ENCODE data around the gene TRIM52. TPM values are rescaled to one million over a fixed set of nuclear protein-coding genes. Genes with fewer than 3 reads are reported as not detected.
A peak's percentile ranks its signal among the peaks of the same experiment; 100 is the strongest.

The TRIM52 gene
- total and polyA plus RNA-seq, 9 of the 15 experiments (the other 6 are each of a cell fraction or from before 2014, with no cell fraction given) = 3.3 to 21.9 (median 13.5) TPM

- TF ChIP-seq UBTF (IDR thresholded peaks at IDR 0.05; ENCODE audit: borderline replicate concordance in 1 of 2, low read depth in 2 of 2, low read length in 2 of 2) = no peak
- TF ChIP-seq KDM5B (IDR thresholded peaks at IDR 0.05; ENCODE audit: insufficient replicate concordance, low read depth, low read length) = no peak
- TF ChIP-seq POLR2AphosphoS2 (IDR thresholded peaks at IDR 0.05; ENCODE audit: low read length) = peak; percentile 86
- no peak for TF ChIP-seq ETV5 (CRISPR knock-in tag; IDR thresholded peaks at IDR 0.05; ENCODE audit: low read depth)
- no peak for TF ChIP-seq KDM1A (IDR thresholded peaks at IDR 0.05)
- no peak for TF ChIP-seq HOXB6 (CRISPR knock-in tag; IDR thresholded peaks at IDR 0.05; ENCODE audit: borderline replicate concordance)
- no peak for TF ChIP-seq ZNF76 (CRISPR knock-in tag; IDR thresholded peaks at IDR 0.05; ENCODE audit: borderline replicate concordance)
- TF ChIP-seq TAL1 (IDR thresholded peaks at IDR 0.05) = no peak
- no peak for TF ChIP-seq NFE2L1 (tag; IDR thresholded peaks at IDR 0.05; ENCODE audit: borderline replicate concordance, low read depth)
- peak; percentile 25; the same call in 1 of the 2 replicates for TF ChIP-seq POLR2AphosphoS5 (IDR thresholded peaks at IDR 0.05; ENCODE audit: control insufficient read depth, insufficient read depth, low read depth, low read length)
- TF ChIP-seq NBN (IDR thresholded peaks at IDR 0.05; ENCODE audit: low read depth) = no peak
- peak; percentile 91 for TF ChIP-seq POLR2G (IDR thresholded peaks at IDR 0.05; ENCODE audit: low read depth, low read length)
- 0 out of 2 replicates have a peak, but pooled peaks have one; percentile 35 for TF ChIP-seq TAF15 (IDR thresholded peaks at IDR 0.05; ENCODE audit: low read depth, low read length)
- TF ChIP-seq SIN3B (IDR thresholded peaks at IDR 0.05; ENCODE audit: low read depth) = no peak
- peak; percentile 60 for TF ChIP-seq POLR2B (IDR thresholded peaks at IDR 0.05; ENCODE audit: low read depth, partially characterized antibody)
- TF ChIP-seq CBX1 (IDR thresholded peaks at IDR 0.05; ENCODE audit: low read depth) = 0 out of 2 replicates have a peak, but pooled peaks have one; percentile 35
- TF ChIP-seq ZBTB1 (CRISPR knock-in tag; IDR thresholded peaks at IDR 0.05; ENCODE audit: borderline replicate concordance, low read depth) = no peak
- 0 out of 2 replicates have a peak, but pooled peaks have one; percentile 18 for TF ChIP-seq ZNF830 (CRISPR knock-in tag; IDR thresholded peaks at IDR 0.05)
- peak; percentile 71 for TF ChIP-seq ZBTB33 (CRISPR knock-in tag; IDR thresholded peaks at IDR 0.05)
- no peak for TF ChIP-seq ZNF77 (CRISPR knock-in tag; IDR thresholded peaks at IDR 0.05)
- peak; percentile 53; the same call in 1 of the 2 replicates for TF ChIP-seq CHCHD3 (CRISPR knock-in tag; IDR thresholded peaks at IDR 0.05)
- no peak for TF ChIP-seq ZNF280A (IDR thresholded peaks at IDR 0.05; ENCODE audit: low read depth, partially characterized antibody)
- no peak for TF ChIP-seq ZC3H8 (IDR thresholded peaks at IDR 0.05)
Observed at GRCh38 chr5:181234455-181235306, 26.3 kb downstream of the TRIM52 start (continued).
